GM19395 (cell line): Measurements from ENCODE around the gene SH2D5.
"Not testable (repeated sequence)": the region's sequence is repeated elsewhere in the genome, so short reads cannot be mapped to it uniquely, and the experiment has no call there.

Experiments used
- ATAC-seq: cut with Tn5 transposase; IDR thresholded peaks from one replicate; pipeline ENCODE4 v1.9.1; 2021; ENCODE audit warnings: mild to moderate bottlenecking, moderate library complexity; ENCODE audit not compliant: unreplicated experiment

Gene SH2D5

GRCh38 chr1:20728371-20729154 lies 3.9 kb downstream of the SH2D5 start:
- no peak for ATAC-seq

- no peak for ATAC-seq
These were observed 4.7 kb downstream of the SH2D5 start for GRCh38 chr1:20727746-20728316.

GRCh38 chr1:20726932-20727745 lies 5.4 kb downstream of the SH2D5 start:
- no peak for ATAC-seq

GRCh38 chr1:20726118-20726911 lies 6.2 kb downstream of the SH2D5 start:
- ATAC-seq, result no peak

GRCh38 chr1:20725189-20726117 lies 7.0 kb downstream of the SH2D5 start:
- ATAC-seq, result no peak

GRCh38 chr1:20724364-20725188 lies 7.9 kb downstream of the SH2D5 start:
- no peak for ATAC-seq

GRCh38 chr1:20723537-20724363 lies 8.8 kb downstream of the SH2D5 start:
- no peak for ATAC-seq

- ATAC-seq, result no peak
These were observed 9.4 kb downstream of the SH2D5 start for GRCh38 chr1:20723159-20723536.

GRCh38 chr1:20721117-20722061 lies 11.1 kb downstream of the SH2D5 start:
- no peak for ATAC-seq

GRCh38 chr1:20720631-20721091 lies 11.8 kb downstream of the SH2D5 start:
- ATAC-seq, result no peak

- no peak for ATAC-seq
These were observed 12.5 kb downstream of the SH2D5 start for GRCh38 chr1:20719871-20720620.

- ATAC-seq, result no peak
These were observed 13.2 kb downstream of the SH2D5 start for GRCh38 chr1:20719261-20719660.

- not testable (repeated sequence) for ATAC-seq
These were observed 14.1 kb downstream of the SH2D5 start for GRCh38 chr1:20718343-20718882.

- no peak for ATAC-seq
These were observed 14.8 kb downstream of the SH2D5 start, which contains the start of gene KIF17 for GRCh38 chr1:20717452-20718342. Gene KIF17 (minus strand): TSS chr1:20718007. CDS start chr1:20717706, 301 bp downstream.

GRCh38 chr1:20716232-20716631 lies 16.3 kb downstream of the SH2D5 start:
- no peak for ATAC-seq
